ENCODE measurements around the gene CIB2.

CIB2 gene

DNA sequence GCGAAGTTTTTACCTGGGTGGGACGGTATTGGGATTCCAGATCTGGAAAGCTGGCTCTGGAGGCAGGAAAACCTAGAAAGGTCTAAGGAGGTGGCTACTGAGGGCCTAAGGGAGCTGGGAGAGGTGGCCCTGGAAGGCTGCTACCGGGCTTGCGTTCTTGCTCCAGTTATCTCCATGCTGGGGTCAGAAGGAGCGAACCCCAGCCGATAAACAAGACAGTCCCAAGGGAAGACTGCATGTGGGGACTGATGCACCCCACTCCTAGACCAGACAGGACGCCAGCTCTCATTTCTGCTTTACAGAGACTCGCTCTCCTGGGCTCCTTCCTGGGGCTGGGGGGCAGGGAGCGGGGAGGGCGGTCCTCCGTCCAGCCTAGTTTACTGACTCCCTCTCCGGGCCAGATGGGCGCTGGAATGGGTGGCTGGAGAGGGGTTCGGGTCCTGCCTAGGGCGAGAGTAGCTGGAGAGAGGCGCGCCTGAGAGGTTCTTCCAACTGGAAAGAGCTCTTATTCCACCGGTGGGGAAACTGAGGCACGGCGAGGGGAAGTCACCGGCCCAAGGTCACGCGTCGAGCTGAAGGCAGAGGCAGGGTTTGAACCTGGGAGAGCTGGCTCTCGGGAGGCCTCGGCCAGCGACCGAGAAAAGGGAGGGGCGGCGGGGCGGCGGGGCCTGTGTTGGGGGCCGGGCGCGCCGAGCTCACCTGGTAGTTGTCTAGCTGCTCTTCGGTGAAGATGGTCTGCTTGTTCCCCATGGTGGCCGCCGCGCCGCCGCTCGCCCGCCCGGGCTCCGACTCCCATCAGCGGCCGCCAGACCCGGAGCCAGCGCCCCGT, 565 bp downstream of the CIB2 start:
- no peak for TF ChIP-seq TOX (CRISPR knock-in tag; IDR thresholded peaks at IDR 0.05; ENCODE audit: borderline replicate concordance)
- no peak for TF ChIP-seq CSDC2 (CRISPR knock-in tag; IDR thresholded peaks at IDR 0.05)
- TF ChIP-seq PPARA (CRISPR knock-in tag; IDR thresholded peaks at IDR 0.05; ENCODE audit: borderline replicate concordance) = no peak
- TF ChIP-seq BACH2 (CRISPR knock-in tag; IDR thresholded peaks at IDR 0.05; ENCODE audit: borderline replicate concordance) = no peak
- TF ChIP-seq, protein P1, sequence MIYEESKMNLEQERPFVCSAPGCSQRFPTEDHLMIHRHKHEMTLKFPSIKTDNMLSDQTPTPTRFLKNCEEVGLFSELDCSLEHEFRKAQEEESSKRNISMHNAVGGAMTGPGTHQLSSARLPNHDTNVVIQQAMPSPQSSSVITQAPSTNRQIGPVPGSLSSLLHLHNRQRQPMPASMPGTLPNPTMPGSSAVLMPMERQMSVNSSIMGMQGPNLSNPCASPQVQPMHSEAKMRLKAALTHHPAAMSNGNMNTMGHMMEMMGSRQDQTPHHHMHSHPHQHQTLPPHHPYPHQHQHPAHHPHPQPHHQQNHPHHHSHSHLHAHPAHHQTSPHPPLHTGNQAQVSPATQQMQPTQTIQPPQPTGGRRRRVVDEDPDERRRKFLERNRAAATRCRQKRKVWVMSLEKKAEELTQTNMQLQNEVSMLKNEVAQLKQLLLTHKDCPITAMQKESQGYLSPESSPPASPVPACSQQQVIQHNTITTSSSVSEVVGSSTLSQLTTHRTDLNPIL (CRISPR knock-in tag; IDR thresholded peaks at IDR 0.05; ENCODE audit: low read depth) = no peak
- no peak for TF ChIP-seq ISL1 (CRISPR knock-in tag; IDR thresholded peaks at IDR 0.05)
- TF ChIP-seq, protein P2, sequence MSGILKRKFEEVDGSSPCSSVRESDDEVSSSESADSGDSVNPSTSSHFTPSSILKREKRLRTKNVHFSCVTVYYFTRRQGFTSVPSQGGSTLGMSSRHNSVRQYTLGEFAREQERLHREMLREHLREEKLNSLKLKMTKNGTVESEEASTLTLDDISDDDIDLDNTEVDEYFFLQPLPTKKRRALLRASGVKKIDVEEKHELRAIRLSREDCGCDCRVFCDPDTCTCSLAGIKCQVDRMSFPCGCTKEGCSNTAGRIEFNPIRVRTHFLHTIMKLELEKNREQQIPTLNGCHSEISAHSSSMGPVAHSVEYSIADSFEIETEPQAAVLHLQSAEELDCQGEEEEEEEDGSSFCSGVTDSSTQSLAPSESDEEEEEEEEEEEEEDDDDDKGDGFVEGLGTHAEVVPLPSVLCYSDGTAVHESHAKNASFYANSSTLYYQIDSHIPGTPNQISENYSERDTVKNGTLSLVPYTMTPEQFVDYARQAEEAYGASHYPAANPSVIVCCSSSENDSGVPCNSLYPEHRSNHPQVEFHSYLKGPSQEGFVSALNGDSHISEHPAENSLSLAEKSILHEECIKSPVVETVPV (CRISPR knock-in tag; IDR thresholded peaks at IDR 0.05) = no peak
- ATAC-seq = peak; percentile 35

DNA sequence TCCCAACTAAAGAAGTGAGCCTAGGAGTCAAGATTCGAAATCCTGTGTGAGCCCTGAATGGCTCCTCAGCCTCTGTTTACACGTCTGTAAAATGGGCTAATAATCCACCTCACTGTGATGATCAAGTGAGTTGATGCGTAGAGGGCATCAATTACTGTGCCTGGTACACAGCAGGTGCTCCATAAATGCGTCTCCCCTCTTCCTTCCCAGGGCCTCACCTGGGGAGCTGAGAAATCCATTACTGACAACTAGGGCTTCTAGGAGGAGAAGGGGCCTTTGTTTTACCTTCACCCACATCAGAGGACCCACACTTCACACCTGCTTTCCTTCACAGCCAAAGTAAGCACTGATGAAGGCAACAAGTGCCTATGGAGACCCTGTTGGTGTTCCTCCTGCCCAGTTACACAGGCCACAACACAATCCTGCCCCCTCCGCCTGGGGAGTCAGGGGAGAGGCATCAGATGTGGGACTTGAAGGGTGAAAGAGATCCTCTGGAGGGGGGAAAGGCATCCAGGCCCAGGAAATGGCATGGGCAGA, 1.4 kb downstream of the CIB2 start:
- no peak for TF ChIP-seq ZFP3 (CRISPR knock-in tag; IDR thresholded peaks at IDR 0.05)
- no peak for TF ChIP-seq ARNTL (CRISPR knock-in tag; IDR thresholded peaks at IDR 0.05; ENCODE audit: borderline replicate concordance, low read depth)
- ATAC-seq = no peak

DNA sequence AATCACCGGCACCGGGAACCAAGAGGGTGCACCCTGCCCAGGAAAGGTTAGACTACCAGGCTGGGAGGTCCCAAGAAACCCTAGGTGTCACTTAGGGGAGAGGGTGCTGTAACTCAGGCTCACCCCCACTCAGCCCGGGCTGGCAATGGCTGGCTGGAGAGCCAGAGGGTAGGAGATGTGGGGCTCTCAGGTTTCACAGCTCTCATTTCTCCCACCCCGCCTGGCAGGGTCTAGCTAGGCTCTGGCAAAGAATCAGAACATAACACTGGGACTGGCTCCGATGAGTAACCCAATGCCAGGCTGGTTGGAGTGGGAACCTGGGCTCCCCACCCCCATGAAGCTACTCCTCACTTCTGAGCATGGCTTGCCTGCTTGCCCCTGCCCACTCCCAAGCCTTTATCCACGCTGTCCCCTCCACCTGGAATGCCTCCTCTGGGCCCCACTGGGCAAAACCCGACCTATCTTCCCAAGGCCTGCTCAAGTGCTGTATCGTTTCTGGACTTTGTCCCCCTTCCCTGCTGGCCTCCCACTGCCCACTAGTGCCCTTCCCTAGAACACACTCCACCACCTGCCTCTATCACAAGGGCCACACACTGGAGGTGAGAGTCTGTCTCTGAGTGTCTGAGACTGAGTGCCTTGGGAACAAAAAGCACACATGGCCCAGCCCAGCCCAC, 2.0 kb downstream of the CIB2 start:
- peak; percentile 35 for ATAC-seq
- TF ChIP-seq GLIS3 (CRISPR knock-in tag; IDR thresholded peaks at IDR 0.05) = no peak
- TF ChIP-seq, protein P1 (CRISPR knock-in tag; IDR thresholded peaks at IDR 0.05; ENCODE audit: low read depth) = no peak

DNA sequence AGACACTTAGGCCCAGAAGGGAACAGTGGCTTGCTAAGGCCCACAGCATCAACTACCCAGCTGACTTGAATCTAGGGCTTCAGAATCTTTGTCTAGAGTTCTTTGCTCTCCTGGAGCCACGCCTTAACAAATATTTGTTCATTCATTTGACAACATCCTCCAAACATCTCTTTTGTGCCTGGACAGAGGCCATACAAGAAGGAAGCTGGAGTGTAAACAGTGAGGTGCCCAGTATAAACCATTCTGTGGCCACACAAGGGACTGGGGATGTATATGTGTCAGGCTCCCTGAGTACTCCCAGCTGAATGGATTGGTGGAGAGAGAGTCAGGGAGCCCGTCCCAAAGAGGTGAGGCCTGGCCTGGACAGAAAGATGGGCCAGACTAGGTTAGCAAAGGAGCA, 3.4 kb downstream of the CIB2 start:
- TF ChIP-seq ARNTL (CRISPR knock-in tag; IDR thresholded peaks at IDR 0.05; ENCODE audit: borderline replicate concordance, low read depth) = no peak
- TF ChIP-seq CSDC2 (CRISPR knock-in tag; IDR thresholded peaks at IDR 0.05) = no peak
- no peak for TF ChIP-seq SNAI2 (CRISPR knock-in tag; IDR thresholded peaks at IDR 0.05)
- TF ChIP-seq, protein P3, sequence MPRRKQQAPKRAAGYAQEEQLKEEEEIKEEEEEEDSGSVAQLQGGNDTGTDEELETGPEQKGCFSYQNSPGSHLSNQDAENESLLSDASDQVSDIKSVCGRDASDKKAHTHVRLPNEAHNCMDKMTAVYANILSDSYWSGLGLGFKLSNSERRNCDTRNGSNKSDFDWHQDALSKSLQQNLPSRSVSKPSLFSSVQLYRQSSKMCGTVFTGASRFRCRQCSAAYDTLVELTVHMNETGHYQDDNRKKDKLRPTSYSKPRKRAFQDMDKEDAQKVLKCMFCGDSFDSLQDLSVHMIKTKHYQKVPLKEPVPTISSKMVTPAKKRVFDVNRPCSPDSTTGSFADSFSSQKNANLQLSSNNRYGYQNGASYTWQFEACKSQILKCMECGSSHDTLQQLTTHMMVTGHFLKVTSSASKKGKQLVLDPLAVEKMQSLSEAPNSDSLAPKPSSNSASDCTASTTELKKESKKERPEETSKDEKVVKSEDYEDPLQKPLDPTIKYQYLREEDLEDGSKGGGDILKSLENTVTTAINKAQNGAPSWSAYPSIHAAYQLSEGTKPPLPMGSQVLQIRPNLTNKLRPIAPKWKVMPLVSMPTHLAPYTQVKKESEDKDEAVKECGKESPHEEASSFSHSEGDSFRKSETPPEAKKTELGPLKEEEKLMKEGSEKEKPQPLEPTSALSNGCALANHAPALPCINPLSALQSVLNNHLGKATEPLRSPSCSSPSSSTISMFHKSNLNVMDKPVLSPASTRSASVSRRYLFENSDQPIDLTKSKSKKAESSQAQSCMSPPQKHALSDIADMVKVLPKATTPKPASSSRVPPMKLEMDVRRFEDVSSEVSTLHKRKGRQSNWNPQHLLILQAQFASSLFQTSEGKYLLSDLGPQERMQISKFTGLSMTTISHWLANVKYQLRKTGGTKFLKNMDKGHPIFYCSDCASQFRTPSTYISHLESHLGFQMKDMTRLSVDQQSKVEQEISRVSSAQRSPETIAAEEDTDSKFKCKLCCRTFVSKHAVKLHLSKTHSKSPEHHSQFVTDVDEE (CRISPR knock-in tag; IDR thresholded peaks at IDR 0.05) = no peak
- no peak for TF ChIP-seq ZNF8 (CRISPR knock-in tag; IDR thresholded peaks at IDR 0.05)
- no peak for TF ChIP-seq TOX (CRISPR knock-in tag; IDR thresholded peaks at IDR 0.05; ENCODE audit: borderline replicate concordance)
- no peak for TF ChIP-seq ESRRG (CRISPR knock-in tag; IDR thresholded peaks at IDR 0.05)
- TF ChIP-seq, protein P4, sequence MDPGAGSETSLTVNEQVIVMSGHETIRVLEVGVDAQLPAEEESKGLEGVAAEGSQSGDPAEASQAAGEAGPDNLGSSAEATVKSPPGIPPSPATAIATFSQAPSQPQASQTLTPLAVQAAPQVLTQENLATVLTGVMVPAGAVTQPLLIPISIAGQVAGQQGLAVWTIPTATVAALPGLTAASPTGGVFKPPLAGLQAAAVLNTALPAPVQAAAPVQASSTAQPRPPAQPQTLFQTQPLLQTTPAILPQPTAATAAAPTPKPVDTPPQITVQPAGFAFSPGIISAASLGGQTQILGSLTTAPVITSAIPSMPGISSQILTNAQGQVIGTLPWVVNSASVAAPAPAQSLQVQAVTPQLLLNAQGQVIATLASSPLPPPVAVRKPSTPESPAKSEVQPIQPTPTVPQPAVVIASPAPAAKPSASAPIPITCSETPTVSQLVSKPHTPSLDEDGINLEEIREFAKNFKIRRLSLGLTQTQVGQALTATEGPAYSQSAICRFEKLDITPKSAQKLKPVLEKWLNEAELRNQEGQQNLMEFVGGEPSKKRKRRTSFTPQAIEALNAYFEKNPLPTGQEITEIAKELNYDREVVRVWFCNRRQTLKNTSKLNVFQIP (CRISPR knock-in tag; IDR thresholded peaks at IDR 0.05; ENCODE audit: borderline replicate concordance, low read depth) = no peak
- no peak for TF ChIP-seq BACH2 (CRISPR knock-in tag; IDR thresholded peaks at IDR 0.05; ENCODE audit: borderline replicate concordance)
- no peak for TF ChIP-seq ZC3H10 (CRISPR knock-in tag; IDR thresholded peaks at IDR 0.05)
- TF ChIP-seq ZNF565 (CRISPR knock-in tag; conservative IDR thresholded peaks at IDR 0.05; ENCODE audit: low read depth) = no peak
- TF ChIP-seq RARB (CRISPR knock-in tag; IDR thresholded peaks at IDR 0.05) = no peak
- no peak for TF ChIP-seq ZFP30 (CRISPR knock-in tag; IDR thresholded peaks at IDR 0.05)
- TF ChIP-seq, protein P2 (CRISPR knock-in tag; IDR thresholded peaks at IDR 0.05) = no peak
- TF ChIP-seq, protein P5, sequence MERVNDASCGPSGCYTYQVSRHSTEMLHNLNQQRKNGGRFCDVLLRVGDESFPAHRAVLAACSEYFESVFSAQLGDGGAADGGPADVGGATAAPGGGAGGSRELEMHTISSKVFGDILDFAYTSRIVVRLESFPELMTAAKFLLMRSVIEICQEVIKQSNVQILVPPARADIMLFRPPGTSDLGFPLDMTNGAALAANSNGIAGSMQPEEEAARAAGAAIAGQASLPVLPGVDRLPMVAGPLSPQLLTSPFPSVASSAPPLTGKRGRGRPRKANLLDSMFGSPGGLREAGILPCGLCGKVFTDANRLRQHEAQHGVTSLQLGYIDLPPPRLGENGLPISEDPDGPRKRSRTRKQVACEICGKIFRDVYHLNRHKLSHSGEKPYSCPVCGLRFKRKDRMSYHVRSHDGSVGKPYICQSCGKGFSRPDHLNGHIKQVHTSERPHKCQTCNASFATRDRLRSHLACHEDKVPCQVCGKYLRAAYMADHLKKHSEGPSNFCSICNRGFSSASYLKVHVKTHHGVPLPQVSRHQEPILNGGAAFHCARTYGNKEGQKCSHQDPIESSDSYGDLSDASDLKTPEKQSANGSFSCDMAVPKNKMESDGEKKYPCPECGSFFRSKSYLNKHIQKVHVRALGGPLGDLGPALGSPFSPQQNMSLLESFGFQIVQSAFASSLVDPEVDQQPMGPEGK (CRISPR knock-in tag; IDR thresholded peaks at IDR 0.05; ENCODE audit: borderline replicate concordance) = no peak
- TF ChIP-seq GLIS3 (CRISPR knock-in tag; IDR thresholded peaks at IDR 0.05) = no peak
- TF ChIP-seq TCF4 (CRISPR knock-in tag; IDR thresholded peaks at IDR 0.05; ENCODE audit: borderline replicate concordance) = no peak
- no peak for TF ChIP-seq ZFP3 (CRISPR knock-in tag; IDR thresholded peaks at IDR 0.05)
- no peak for TF ChIP-seq ISL1 (CRISPR knock-in tag; IDR thresholded peaks at IDR 0.05)
- no peak for TF ChIP-seq ZNF70 (CRISPR knock-in tag; IDR thresholded peaks at IDR 0.05)
- no peak for ATAC-seq
